ENCODE data around the gene EMID1.

GRCh38 chr22:29269230-29269604 is 63.5 kb downstream of the EMID1 start:
- no peak for TF ChIP-seq POLR2AphosphoS5 (IDR thresholded peaks at IDR 0.05; ENCODE audit: low read depth, low read length)
- no peak for TF ChIP-seq TAF1 (IDR thresholded peaks at IDR 0.05; ENCODE audit: borderline replicate concordance, insufficient read depth, low read length)
- TF ChIP-seq REST (IDR thresholded peaks at IDR 0.05; ENCODE audit: insufficient read depth in 1 of 2, low read depth in 2 of 2, low read length in 2 of 2): no peak
- TF ChIP-seq FOXP2 (optimal IDR thresholded peaks at IDR 0.05; ENCODE audit: borderline replicate concordance, extremely low read depth, extremely low read length, insufficient read depth): no peak
